Ishikawa (cell line): ENCODE measurements around the gene VCAN.

ENCODE experiments used
- CEBPB ChIP-seq: IDR thresholded peaks from 2 replicates; pipeline ENCODE4 v1.6.1; 2012
- CREB1 ChIP-seq: IDR thresholded peaks from 2 replicates; pipeline ENCODE4 v1.6.1; 2012; ENCODE audit warnings: low read depth
- EGR1 ChIP-seq: IDR thresholded peaks from 2 replicates; pipeline ENCODE4 v1.6.1; 2012
- EP300 ChIP-seq: IDR thresholded peaks from 2 replicates; pipeline ENCODE4 v1.6.1; 2012; ENCODE audit warnings: borderline replicate concordance
- FOXM1 ChIP-seq: IDR thresholded peaks from 2 replicates; pipeline ENCODE4 v1.6.1; 2012; ENCODE audit warnings: low read depth, borderline replicate concordance
- RAD21 ChIP-seq: IDR thresholded peaks from 2 replicates; pipeline ENCODE4 v1.6.1; 2012; ENCODE audit warnings: low read depth
- TAF1 ChIP-seq: IDR thresholded peaks from 2 replicates; pipeline ENCODE4 v1.6.1; 2012; ENCODE audit warnings: low read depth, mild to moderate bottlenecking
- TCF12 ChIP-seq: IDR thresholded peaks from 2 replicates; pipeline ENCODE4 v1.6.1; 2012; ENCODE audit warnings: low read depth
- YY1 ChIP-seq: IDR thresholded peaks from 2 replicates; pipeline ENCODE4 v1.6.1; 2012; ENCODE audit warnings: low read depth
- TF ChIP-seq, protein P1 (sequence below): IDR thresholded peaks from 2 replicates; pipeline ENCODE4 v1.6.1; 2012; ENCODE audit warnings: low read depth, mild to moderate bottlenecking
- TF ChIP-seq, protein P2 (sequence below): IDR thresholded peaks from 2 replicates; pipeline ENCODE4 v1.6.1; 2012

DNA sequence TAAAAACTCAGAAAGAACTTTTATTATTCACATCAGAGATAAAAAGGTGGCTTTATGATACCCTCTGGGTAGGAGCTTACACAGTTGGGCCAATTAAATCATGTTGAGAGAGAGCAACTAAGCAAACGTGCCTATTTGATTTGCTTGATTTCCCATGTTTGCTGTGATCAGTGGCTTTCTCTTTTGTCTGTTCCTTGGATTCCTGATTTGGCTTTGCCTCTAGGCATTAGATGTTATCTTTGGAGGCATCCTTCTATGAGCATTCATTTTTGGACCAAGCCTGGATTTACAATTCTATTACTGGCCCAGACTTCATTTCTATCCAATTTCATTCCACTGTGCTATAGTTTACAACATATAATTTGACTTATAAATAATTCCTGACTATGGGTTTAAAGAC, 35.9 kb downstream of the VCAN start:
- TF ChIP-seq CREB1 (no peak), EGR1 (no peak), RAD21 (no peak), TCF12 (no peak), YY1 (no peak), EP300 (no peak), FOXM1 (no peak), CEBPB (no peak), TAF1 (no peak)
- TF ChIP-seq, protein P1, sequence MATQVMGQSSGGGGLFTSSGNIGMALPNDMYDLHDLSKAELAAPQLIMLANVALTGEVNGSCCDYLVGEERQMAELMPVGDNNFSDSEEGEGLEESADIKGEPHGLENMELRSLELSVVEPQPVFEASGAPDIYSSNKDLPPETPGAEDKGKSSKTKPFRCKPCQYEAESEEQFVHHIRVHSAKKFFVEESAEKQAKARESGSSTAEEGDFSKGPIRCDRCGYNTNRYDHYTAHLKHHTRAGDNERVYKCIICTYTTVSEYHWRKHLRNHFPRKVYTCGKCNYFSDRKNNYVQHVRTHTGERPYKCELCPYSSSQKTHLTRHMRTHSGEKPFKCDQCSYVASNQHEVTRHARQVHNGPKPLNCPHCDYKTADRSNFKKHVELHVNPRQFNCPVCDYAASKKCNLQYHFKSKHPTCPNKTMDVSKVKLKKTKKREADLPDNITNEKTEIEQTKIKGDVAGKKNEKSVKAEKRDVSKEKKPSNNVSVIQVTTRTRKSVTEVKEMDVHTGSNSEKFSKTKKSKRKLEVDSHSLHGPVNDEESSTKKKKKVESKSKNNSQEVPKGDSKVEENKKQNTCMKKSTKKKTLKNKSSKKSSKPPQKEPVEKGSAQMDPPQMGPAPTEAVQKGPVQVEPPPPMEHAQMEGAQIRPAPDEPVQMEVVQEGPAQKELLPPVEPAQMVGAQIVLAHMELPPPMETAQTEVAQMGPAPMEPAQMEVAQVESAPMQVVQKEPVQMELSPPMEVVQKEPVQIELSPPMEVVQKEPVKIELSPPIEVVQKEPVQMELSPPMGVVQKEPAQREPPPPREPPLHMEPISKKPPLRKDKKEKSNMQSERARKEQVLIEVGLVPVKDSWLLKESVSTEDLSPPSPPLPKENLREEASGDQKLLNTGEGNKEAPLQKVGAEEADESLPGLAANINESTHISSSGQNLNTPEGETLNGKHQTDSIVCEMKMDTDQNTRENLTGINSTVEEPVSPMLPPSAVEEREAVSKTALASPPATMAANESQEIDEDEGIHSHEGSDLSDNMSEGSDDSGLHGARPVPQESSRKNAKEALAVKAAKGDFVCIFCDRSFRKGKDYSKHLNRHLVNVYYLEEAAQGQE, result no peak
- TF ChIP-seq, protein P2, sequence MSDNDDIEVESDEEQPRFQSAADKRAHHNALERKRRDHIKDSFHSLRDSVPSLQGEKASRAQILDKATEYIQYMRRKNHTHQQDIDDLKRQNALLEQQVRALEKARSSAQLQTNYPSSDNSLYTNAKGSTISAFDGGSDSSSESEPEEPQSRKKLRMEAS, result no peak
